Mucosa of rectum (tissue), 2 donors: Measurements from ENCODE around the gene CHMP6.
A peak's percentile ranks its signal among the peaks of the same experiment; 100 is the strongest.

Source experiments
- H3K27ac ChIP-seq, 2 donors: one replicate each; pipeline ENCODE4 v1.7.0; 2013; ENCODE audit warnings: inconsistent platforms in 2 of 2, low read depth in 2 of 2, low read length in 2 of 2
- H3K27me3 ChIP-seq, 2 donors: one replicate each; pipeline ENCODE4 v1.7.0; 2013; ENCODE audit warnings: low read length in 2 of 2; ENCODE audit not compliant: control insufficient read depth in 2 of 2, insufficient read depth in 2 of 2
- H3K36me3 ChIP-seq, 2 donors: one replicate each; pipeline ENCODE4 v1.7.0; 2013; ENCODE audit warnings: low read length in 2 of 2; ENCODE audit not compliant: control insufficient read depth in 2 of 2, insufficient read depth in 2 of 2
- H3K4me1 ChIP-seq, 2 donors: one replicate each; pipeline ENCODE4 v1.7.0; 2013; ENCODE audit warnings: low read length in 2 of 2, mild to moderate bottlenecking in 1 of 2; ENCODE audit not compliant: control insufficient read depth in 2 of 2, insufficient read depth in 2 of 2
- H3K4me3 ChIP-seq, 2 donors: one replicate each; pipeline ENCODE4 v1.7.0; 2013; ENCODE audit warnings: low read length in 2 of 2
- H3K9ac ChIP-seq, 2 donors: one replicate each; pipeline ENCODE4 v1.7.0; 2013; ENCODE audit warnings: low read length in 2 of 2, low read depth in 1 of 2, mild to moderate bottlenecking in 1 of 2
- H3K9me3 ChIP-seq, 2 donors: one replicate each; pipeline ENCODE4 v1.7.0; 2013; ENCODE audit warnings: low read length in 2 of 2; ENCODE audit not compliant: control insufficient read depth in 2 of 2
- donor health status: healthy.
- donor health status: Normal muscosa, but diverticular disease.

CHMP6 gene

GRCh38 chr17:81044764-81045589, 53.3 kb downstream of the CHMP6 start:
- Histone ChIP-seq H3K9me3 (no peaks in the 10 kb centered on the region), H3K36me3 (no peaks in the 10 kb centered on the region), H3K4me3 (peak overlapping the region; percentile 7 to 54), H3K27ac (peak overlapping the region; percentile 10 to 63), H3K9ac (peak overlapping the region; percentile 14 to 29), H3K27me3 (no peaks in the 10 kb centered on the region), H3K4me1 (peaks cover 29 to 30% of the 10 kb centered on the region in 2 donors)

GRCh38 chr17:81045590-81046095, 54.0 kb downstream of the CHMP6 start:
- no peaks in the 10 kb centered on the region for H3K9me3 ChIP-seq
- no peak overlapping the region for H3K9ac ChIP-seq
- no peak overlapping the region for H3K4me3 ChIP-seq
- no peaks in the 10 kb centered on the region for H3K36me3 ChIP-seq
- H3K4me1 ChIP-seq = peaks cover 30 to 31% of the 10 kb centered on the region in 2 donors
- H3K27me3 ChIP-seq = no peaks in the 10 kb centered on the region
- peak overlapping the region in 1 of 2 donors; percentile 63 for H3K27ac ChIP-seq

GRCh38 chr17:81046132-81046769, 54.6 kb downstream of the CHMP6 start:
- Histone ChIP-seq H3K27me3 (no peaks in the 10 kb centered on the region), H3K9ac (no peak overlapping the region), H3K36me3 (no peaks in the 10 kb centered on the region), H3K9me3 (no peaks in the 10 kb centered on the region), H3K4me3 (no peak overlapping the region), H3K4me1 (peaks cover 32 to 34% of the 10 kb centered on the region in 2 donors), H3K27ac (no peak overlapping the region)

- Histone ChIP-seq H3K4me3 (no peak overlapping the region), H3K4me1 (peaks cover 32 to 34% of the 10 kb centered on the region in 2 donors), H3K27ac (no peak overlapping the region), H3K9ac (no peak overlapping the region), H3K9me3 (no peaks in the 10 kb centered on the region), H3K27me3 (no peaks in the 10 kb centered on the region), H3K36me3 (no peaks in the 10 kb centered on the region)
Measured at GRCh38 chr17:81046770-81047359, 55.2 kb downstream of the CHMP6 start.

GRCh38 chr17:81048827-81049371, 57.3 kb downstream of the CHMP6 start:
- no peak overlapping the region for H3K9ac ChIP-seq
- no peaks in the 10 kb centered on the region for H3K27me3 ChIP-seq
- no peaks in the 10 kb centered on the region for H3K36me3 ChIP-seq
- H3K9me3 ChIP-seq = no peaks in the 10 kb centered on the region
- no peak overlapping the region for H3K27ac ChIP-seq
- no peak overlapping the region for H3K4me3 ChIP-seq
- H3K4me1 ChIP-seq = peaks cover 32 to 34% of the 10 kb centered on the region in 2 donors

- Histone ChIP-seq H3K9ac (peak overlapping the region in 1 of 2 donors; percentile 60), H3K4me1 (peaks cover 31 to 32% of the 10 kb centered on the region in 2 donors), H3K36me3 (no peaks in the 10 kb centered on the region), H3K27me3 (no peaks in the 10 kb centered on the region), H3K27ac (peak overlapping the region; percentile 48 to 68), H3K9me3 (no peaks in the 10 kb centered on the region), H3K4me3 (no peak overlapping the region)
Measured at GRCh38 chr17:81049372-81049911, 57.8 kb downstream of the CHMP6 start.
